ENCODE data around the gene BST2. TPM values are rescaled to one million over a fixed set of nuclear protein-coding genes. Genes with fewer than 3 reads are reported as not detected.

Gene BST2
- polyA plus RNA-seq, 3 donors, result 225 to 284 (median 272) TPM

DNA sequence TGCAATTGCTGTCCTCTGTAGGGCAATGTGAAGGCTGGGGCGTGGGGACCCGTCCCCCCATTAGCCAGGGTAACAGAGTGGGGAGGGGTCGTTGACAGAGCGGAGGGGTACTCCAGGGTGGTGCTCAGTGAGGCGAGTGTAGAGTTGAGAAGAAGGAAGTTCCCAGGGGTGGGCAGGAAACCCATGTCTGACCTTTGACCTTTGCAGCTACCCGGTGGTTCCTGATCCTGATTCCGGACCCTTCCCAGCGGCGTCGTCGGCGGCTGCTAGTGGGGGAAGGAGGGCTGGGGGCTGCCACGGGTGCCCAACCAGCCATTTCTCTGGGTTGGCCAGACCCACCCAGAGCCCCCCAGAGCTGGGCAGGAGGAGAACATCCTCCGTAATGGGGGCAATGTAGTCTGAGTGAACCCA is 26.2 kb downstream of the BST2 start:
- H3K4me3 ChIP-seq (replicated peaks in 1 of 3; ENCODE audit: low read depth in 2 of 3, low read length in 3 of 3), result peak overlapping the region in 1 of 3 experiments; percentile 52
- peak overlapping the region in 1 of 2 donors; percentile 7 for H3K27ac ChIP-seq (ENCODE audit: low read depth in 1 of 2, low read length in 2 of 2)
- H3K4me2 ChIP-seq (replicated peaks; ENCODE audit: extremely low read depth, low read length, poor library complexity, severe bottlenecking), result peak overlapping the region; percentile 62
- peaks cover 7 to 23% (median 17%) of the 10 kb centered on the region in 3 donors for H3K27me3 Mint-ChIP-seq (ENCODE audit: low read depth in 3 of 3)
- no peak overlapping the region for H3K9ac ChIP-seq (ENCODE audit: insufficient read depth, low read length, poor library complexity, severe bottlenecking)
- H3K9me3 ChIP-seq (replicated peaks in 1 of 2; ENCODE audit: control insufficient read depth in 1 of 2, insufficient read depth in 1 of 2, low read length in 2 of 2), result peaks cover 0 to 3% of the 10 kb centered on the region in 2 donors
- no peaks in the 10 kb centered on the region for H3K36me3 ChIP-seq (replicated peaks in 1 of 2; ENCODE audit: control insufficient read depth in 1 of 2, insufficient read depth in 2 of 2, low read length in 2 of 2)
- DNase-seq, result peak in 2 of 3 donors; percentile 50 to 51
- H2AFZ ChIP-seq (ENCODE audit: insufficient read depth, low read depth, low read length, poor library complexity, severe bottlenecking), result peak overlapping the region; percentile 78
- no peaks in the 10 kb centered on the region for H3K79me2 ChIP-seq (ENCODE audit: insufficient read depth, low read length)
- peaks cover 50% of the 10 kb centered on the region in 2 donors for H3K4me1 ChIP-seq (ENCODE audit: control insufficient read depth in 1 of 2, insufficient read depth in 2 of 2, low read length in 2 of 2)
- peak overlapping the region in 3 of 7 donors; percentile 9 to 63 (median 34) for H3K27ac Mint-ChIP-seq
- H3K36me3 Mint-ChIP-seq, result peaks cover 0 to 6% of the 10 kb centered on the region in 2 donors
- H3K4me3 Mint-ChIP-seq, result peak overlapping the region in 1 of 2 donors; percentile 82
- 17% methylated on average over 12 of the region's 14 CpGs for WGBS (ENCODE audit: insufficient coverage)
- no peaks in the 10 kb centered on the region for H4K20me1 ChIP-seq (ENCODE audit: insufficient read depth, low read length)
- intact Hi-C loops (cut with micrococcal nuclease), result no loop called here
- peaks cover 40% of the 10 kb centered on the region for H3K4me1 Mint-ChIP-seq
- H3K27me3 ChIP-seq (ENCODE audit: control insufficient read depth in 2 of 2, insufficient read depth in 2 of 2, low read length in 2 of 2), result peaks cover 0 to 5% of the 10 kb centered on the region in 2 donors
- TF ChIP-seq, protein P1, sequence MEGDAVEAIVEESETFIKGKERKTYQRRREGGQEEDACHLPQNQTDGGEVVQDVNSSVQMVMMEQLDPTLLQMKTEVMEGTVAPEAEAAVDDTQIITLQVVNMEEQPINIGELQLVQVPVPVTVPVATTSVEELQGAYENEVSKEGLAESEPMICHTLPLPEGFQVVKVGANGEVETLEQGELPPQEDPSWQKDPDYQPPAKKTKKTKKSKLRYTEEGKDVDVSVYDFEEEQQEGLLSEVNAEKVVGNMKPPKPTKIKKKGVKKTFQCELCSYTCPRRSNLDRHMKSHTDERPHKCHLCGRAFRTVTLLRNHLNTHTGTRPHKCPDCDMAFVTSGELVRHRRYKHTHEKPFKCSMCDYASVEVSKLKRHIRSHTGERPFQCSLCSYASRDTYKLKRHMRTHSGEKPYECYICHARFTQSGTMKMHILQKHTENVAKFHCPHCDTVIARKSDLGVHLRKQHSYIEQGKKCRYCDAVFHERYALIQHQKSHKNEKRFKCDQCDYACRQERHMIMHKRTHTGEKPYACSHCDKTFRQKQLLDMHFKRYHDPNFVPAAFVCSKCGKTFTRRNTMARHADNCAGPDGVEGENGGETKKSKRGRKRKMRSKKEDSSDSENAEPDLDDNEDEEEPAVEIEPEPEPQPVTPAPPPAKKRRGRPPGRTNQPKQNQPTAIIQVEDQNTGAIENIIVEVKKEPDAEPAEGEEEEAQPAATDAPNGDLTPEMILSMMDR (IDR thresholded peaks at IDR 0.05), result no peak
- peaks cover 0 to 12% (median 8%) of the 10 kb centered on the region in 7 donors for H3K9me3 Mint-ChIP-seq

- Histone ChIP-seq H3K4me1 (ENCODE audit: control insufficient read depth in 1 of 2, insufficient read depth in 2 of 2, low read length in 2 of 2) (peaks cover 43 to 46% of the 10 kb centered on the region in 2 donors), H3K4me3 (replicated peaks in 1 of 3; ENCODE audit: low read depth in 2 of 3, low read length in 3 of 3) (no peak overlapping the region), H3K4me2 (replicated peaks; ENCODE audit: extremely low read depth, low read length, poor library complexity, severe bottlenecking) (no peak overlapping the region), H4K20me1 (ENCODE audit: insufficient read depth, low read length) (no peaks in the 10 kb centered on the region), H2AFZ (ENCODE audit: insufficient read depth, low read depth, low read length, poor library complexity, severe bottlenecking) (no peak overlapping the region), H3K79me2 (ENCODE audit: insufficient read depth, low read length) (no peaks in the 10 kb centered on the region), H3K9ac (ENCODE audit: insufficient read depth, low read length, poor library complexity, severe bottlenecking) (no peak overlapping the region), H3K27me3 (ENCODE audit: control insufficient read depth in 2 of 2, insufficient read depth in 2 of 2, low read length in 2 of 2) (peaks cover 0 to 5% of the 10 kb centered on the region in 2 donors), H3K36me3 (replicated peaks in 1 of 2; ENCODE audit: control insufficient read depth in 1 of 2, insufficient read depth in 2 of 2, low read length in 2 of 2) (no peaks in the 10 kb centered on the region), H3K27ac (ENCODE audit: low read depth in 1 of 2, low read length in 2 of 2) (no peak overlapping the region), H3K9me3 (replicated peaks in 1 of 2; ENCODE audit: control insufficient read depth in 1 of 2, insufficient read depth in 1 of 2, low read length in 2 of 2) (peaks cover 0 to 3% of the 10 kb centered on the region in 2 donors)
- DNase-seq, result no peak
- H3K27me3 Mint-ChIP-seq (ENCODE audit: low read depth in 3 of 3), result peaks cover 7 to 23% (median 17%) of the 10 kb centered on the region in 3 donors
- intact Hi-C loops (cut with micrococcal nuclease), result no loop called here
- H3K27ac Mint-ChIP-seq, result peak overlapping the region in 1 of 7 donors; percentile 14
- WGBS (ENCODE audit: insufficient coverage), result 27% methylated on average over 10 of the region's 13 CpGs
- H3K4me1 Mint-ChIP-seq, result peaks cover 39% of the 10 kb centered on the region
- H3K9me3 Mint-ChIP-seq, result peaks cover 0 to 12% (median 8%) of the 10 kb centered on the region in 7 donors
- peak overlapping the region in 1 of 2 donors; percentile 30 for H3K4me3 Mint-ChIP-seq
- H3K36me3 Mint-ChIP-seq, result peaks cover 0 to 6% of the 10 kb centered on the region in 2 donors
- TF ChIP-seq, protein P1 (IDR thresholded peaks at IDR 0.05), result no peak
Observed at GRCh38 chr19:17378271-17378670, 27.2 kb downstream of the BST2 start.

Measured in CD14-positive monocyte (primary cell).